RWPE1 (cell line): Measurements from ENCODE around the gene JOSD2.

Source experiments
- CTCF ChIA-PET: fragments of 350-600 bp; sonication (Branson Sonifier 250); formaldehyde crosslinking; extraction: SDS; loops from one replicate; lab custom pipeline; 2021; lab: Yijun Ruan, JAX
- POLR2A ChIA-PET: fragments of 400-600 bp; formaldehyde crosslinking; extraction: SDS; loops from one replicate; lab custom pipeline; 2020; ENCODE audit warnings: antibody characterized with exemption; ENCODE audit not compliant: low non-redundant PET; lab: Yijun Ruan, JAX
- DNase-seq: peaks from one replicate; pipeline ENCODE4 v3.0.0; 2012; ENCODE audit warnings: low spot score
- H3K27ac ChIP-seq: fragments of 450-650 bp; 2 replicates; pipeline ENCODE4 v1.5.1; 2017
- TF ChIP-seq, protein P1 (sequence below): fragments of 450-650 bp; conservative IDR thresholded peaks from 2 replicates; pipeline ENCODE4 v1.5.1; 2017; ENCODE audit warnings: low read depth, mild to moderate bottlenecking

The JOSD2 gene

DNA sequence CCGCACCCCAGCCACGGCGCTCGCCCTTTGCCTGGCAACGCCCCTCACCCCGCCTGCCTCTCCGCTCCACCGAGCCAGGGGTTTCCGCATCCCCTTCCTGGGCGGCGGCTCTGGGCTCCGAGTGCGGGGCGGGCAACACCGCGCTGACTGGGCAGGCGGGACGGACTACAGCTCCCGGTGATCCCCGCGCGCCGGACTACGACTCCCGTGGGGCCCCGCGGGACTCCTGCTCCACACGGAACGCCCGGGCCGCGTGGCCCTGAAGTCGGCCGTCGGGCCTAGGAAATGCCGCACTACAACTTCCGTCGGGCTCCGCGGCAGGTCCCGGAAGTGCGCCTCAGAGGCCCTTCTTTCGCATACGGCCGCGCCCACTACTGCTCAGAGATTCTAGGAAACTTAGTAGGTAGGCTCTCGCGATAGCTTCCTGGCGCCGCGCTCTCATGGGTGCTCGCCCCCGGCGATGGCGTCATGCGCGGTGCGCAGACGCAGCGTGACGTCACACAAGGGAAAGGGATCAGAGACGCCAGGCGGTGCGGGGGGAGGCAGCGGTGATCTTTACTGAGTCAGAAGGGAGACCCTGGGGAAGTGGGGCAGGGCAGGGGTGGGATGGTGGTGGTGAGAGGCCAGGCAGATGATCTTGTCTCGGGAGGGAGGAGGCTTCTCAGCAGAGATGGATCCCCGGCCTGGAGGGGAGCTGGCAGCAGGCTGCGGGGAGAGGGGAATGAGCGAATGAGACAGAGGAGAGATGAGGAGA is at the start of gene JOSD2:
Gene JOSD2, minus strand, starts transcription at position 123 of the 754 bp plus-strand sequence. CDS start 760 bp downstream, outside the sequence.
- H3K27ac ChIP-seq: peak within 1 kb of the TSS; percentile 78
- CTCF ChIA-PET: no interaction called here
- POLR2A ChIA-PET: interaction anchor here (0.8 kb wide), 1 partner anchor 9 kb away, joined by 4 read pairs; no protein-coding TSS in a partner anchor
- TF ChIP-seq, protein P1, sequence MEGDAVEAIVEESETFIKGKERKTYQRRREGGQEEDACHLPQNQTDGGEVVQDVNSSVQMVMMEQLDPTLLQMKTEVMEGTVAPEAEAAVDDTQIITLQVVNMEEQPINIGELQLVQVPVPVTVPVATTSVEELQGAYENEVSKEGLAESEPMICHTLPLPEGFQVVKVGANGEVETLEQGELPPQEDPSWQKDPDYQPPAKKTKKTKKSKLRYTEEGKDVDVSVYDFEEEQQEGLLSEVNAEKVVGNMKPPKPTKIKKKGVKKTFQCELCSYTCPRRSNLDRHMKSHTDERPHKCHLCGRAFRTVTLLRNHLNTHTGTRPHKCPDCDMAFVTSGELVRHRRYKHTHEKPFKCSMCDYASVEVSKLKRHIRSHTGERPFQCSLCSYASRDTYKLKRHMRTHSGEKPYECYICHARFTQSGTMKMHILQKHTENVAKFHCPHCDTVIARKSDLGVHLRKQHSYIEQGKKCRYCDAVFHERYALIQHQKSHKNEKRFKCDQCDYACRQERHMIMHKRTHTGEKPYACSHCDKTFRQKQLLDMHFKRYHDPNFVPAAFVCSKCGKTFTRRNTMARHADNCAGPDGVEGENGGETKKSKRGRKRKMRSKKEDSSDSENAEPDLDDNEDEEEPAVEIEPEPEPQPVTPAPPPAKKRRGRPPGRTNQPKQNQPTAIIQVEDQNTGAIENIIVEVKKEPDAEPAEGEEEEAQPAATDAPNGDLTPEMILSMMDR: no peak
- peak; percentile 96 for DNase-seq

DNA sequence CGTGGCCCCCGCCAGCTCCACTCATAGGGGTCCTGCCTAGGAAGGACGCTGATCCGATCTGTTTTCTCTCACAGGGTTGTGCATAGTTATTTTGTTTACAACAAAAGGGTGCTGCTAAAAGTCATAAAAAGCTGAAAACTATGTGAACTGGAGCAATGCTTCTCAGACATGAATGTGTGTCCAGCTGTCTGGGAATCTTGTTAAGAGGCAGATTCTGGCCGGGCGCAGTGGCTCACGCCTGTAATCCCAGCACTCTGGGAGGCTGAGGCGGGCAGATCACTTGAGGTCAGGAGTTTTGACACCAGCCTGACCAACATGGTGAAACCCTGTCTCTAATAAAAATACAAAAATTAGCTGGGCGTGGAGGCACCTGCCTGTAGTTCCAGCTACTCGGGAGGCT is 48.6 kb upstream of the JOSD2 start:
- POLR2A ChIA-PET: no interaction called here
- no peak overlapping the region for H3K27ac ChIP-seq

GRCh38 chr19:50558449-50558848 is 47.5 kb upstream of the JOSD2 start:
- CTCF ChIA-PET: interaction anchor here (0.8 kb wide), 1 partner anchor 166 kb away, joined by 5 read pairs; no protein-coding TSS in a partner anchor
- POLR2A ChIA-PET: no interaction called here
- DNase-seq: no peak
- TF ChIP-seq, protein P1: no peak
- H3K27ac ChIP-seq: no peak overlapping the region

More for the DNA sequence above, 48.6 kb upstream of the JOSD2 start:
- CTCF ChIA-PET: no interaction called here
- no peak for DNase-seq
- TF ChIP-seq, protein P1: no peak

- no peak overlapping the region for H3K27ac ChIP-seq
- DNase-seq: no peak
- ChIA-PET POLR2A (interaction anchor here (0.5 kb wide), 1 partner anchor 19 kb away, joined by 3 read pairs; no protein-coding TSS in a partner anchor), CTCF (interaction anchor here (0.8 to 1.1 kb wide), 2 partner anchors 29 to 167 kb away, joined by 3 to 5 read pairs; no protein-coding TSS in a partner anchor)
- TF ChIP-seq, protein P1: no peak
These were observed 47.0 kb upstream of the JOSD2 start for GRCh38 chr19:50558039-50558438.

GRCh38 chr19:50557009-50557613 is 46.1 kb upstream of the JOSD2 start:
- H3K27ac ChIP-seq: no peak overlapping the region
- ChIA-PET POLR2A (interaction anchor here (0.5 kb wide), 1 partner anchor 19 kb away, joined by 3 read pairs; no protein-coding TSS in a partner anchor), CTCF (interaction anchor here (0.6 to 1.8 kb wide), 12 partner anchors 9 to 1725 kb away, joined by 3 to 23 read pairs (median 4); no protein-coding TSS in a partner anchor)
- no peak for DNase-seq
- TF ChIP-seq, protein P1: no peak

DNA sequence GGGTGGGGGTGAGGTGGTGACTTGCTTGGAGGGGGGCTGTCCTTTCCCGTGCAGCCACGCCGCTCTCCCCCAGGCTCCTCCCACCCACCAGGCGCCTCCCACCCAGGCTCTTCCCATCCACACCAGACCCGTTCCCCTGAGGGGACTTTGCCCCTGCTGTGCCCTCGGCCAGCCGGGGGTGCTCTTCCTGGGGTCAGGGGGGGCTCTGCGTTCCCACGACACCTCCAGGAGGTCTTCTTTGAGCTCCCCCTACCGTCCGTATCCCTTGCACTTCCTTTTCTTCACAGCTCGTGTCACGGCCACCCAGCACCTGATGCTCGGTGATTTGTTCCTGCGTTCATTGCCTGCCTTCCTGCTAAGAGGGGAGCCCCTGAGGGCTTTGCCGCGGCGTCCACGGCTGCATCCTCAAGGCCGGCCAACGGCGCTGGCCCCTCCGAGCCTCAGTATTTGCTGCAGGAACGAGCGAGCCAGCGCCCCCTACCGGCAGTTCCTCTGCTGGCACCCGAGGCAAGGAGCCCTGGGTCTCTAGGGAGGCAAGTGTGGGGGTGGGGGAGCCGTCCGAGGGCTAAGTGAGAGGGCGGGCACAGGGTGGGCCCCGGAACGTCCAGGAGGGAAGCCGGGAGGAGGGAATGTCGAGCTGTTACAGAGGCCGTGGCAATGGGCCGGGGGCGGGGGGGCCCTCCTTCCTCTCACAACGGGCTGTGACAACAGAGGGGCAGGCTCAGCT is 45.5 kb upstream of the JOSD2 start:
- TF ChIP-seq, protein P1: peak; percentile 81
- H3K27ac ChIP-seq: no peak overlapping the region
- ChIA-PET CTCF (interaction anchor here (0.5 to 1.8 kb wide), 18 partner anchors 9 to 1725 kb away, joined by 3 to 23 read pairs (median 3); no protein-coding TSS in a partner anchor), POLR2A (no interaction called here)
- peak; percentile 51 for DNase-seq
